ENCODE data around the gene GPR31. TPM values are rescaled to one million over a fixed set of nuclear protein-coding genes. Genes with fewer than 3 reads are reported as not detected.

GPR31 gene
- total RNA-seq, 4 donors from 2014 or later: not detected

- TF ChIP-seq CTCF (IDR thresholded peaks at IDR 0.05): no peak
- DNase-seq (ENCODE audit: low spot score): no peak
- no peak for ATAC-seq (ENCODE audit: low FRiP score)
Observed at GRCh38 chr6:167136376-167136775, 21.4 kb downstream of the GPR31 start.

GRCh38 chr6:167134448-167135328 is 23.1 kb downstream of the GPR31 start:
- DNase-seq (ENCODE audit: low spot score) (no peak), ATAC-seq (ENCODE audit: low FRiP score) (no peak)
- no peak for TF ChIP-seq CTCF (IDR thresholded peaks at IDR 0.05)

GRCh38 chr6:167130712-167131684 is 26.8 kb downstream of the GPR31 start:
- no peak for DNase-seq (ENCODE audit: low spot score)
- peak; percentile 53 for ATAC-seq (ENCODE audit: low FRiP score)
- no peak for TF ChIP-seq CTCF (IDR thresholded peaks at IDR 0.05)

- TF ChIP-seq CTCF (IDR thresholded peaks at IDR 0.05): no peak
- no peak for ATAC-seq (ENCODE audit: low FRiP score)
- no peak for DNase-seq (ENCODE audit: low spot score)
Observed at GRCh38 chr6:167130008-167130677, 27.6 kb downstream of the GPR31 start.

- DNase-seq (ENCODE audit: low spot score) (no peak), ATAC-seq (ENCODE audit: low FRiP score) (peak; percentile 48)
- no peak for TF ChIP-seq CTCF (IDR thresholded peaks at IDR 0.05)
Observed at GRCh38 chr6:167129562-167129961, 28.2 kb downstream of the GPR31 start.

GRCh38 chr6:167129159-167129558 is 28.6 kb downstream of the GPR31 start:
- DNase-seq (ENCODE audit: low spot score) (no peak), ATAC-seq (ENCODE audit: low FRiP score) (peak; percentile 13)

More at GRCh38 chr6:167129159-167129558, 28.6 kb downstream of the GPR31 start:
- TF ChIP-seq CTCF (IDR thresholded peaks at IDR 0.05): no peak
